AG09319 (cell line): Measurements from ENCODE around the gene SYS1.
"Not testable (repeated sequence)": the region's sequence is repeated elsewhere in the genome, so short reads cannot be mapped to it uniquely, and the experiment has no call there.

Experiments
- DNase-seq: peaks from one replicate; pipeline ENCODE4 v3.0.0-alpha.2; 2010; ENCODE audit warnings: low read depth; ENCODE audit errors: extremely low read depth
- CTCF ChIP-seq: IDR thresholded peaks from 2 replicates; pipeline ENCODE4 v1.5.1; 2011; ENCODE audit warnings: low read depth, mild to moderate bottlenecking, inconsistent platforms, low read length, moderate library complexity

The SYS1 gene

DNA sequence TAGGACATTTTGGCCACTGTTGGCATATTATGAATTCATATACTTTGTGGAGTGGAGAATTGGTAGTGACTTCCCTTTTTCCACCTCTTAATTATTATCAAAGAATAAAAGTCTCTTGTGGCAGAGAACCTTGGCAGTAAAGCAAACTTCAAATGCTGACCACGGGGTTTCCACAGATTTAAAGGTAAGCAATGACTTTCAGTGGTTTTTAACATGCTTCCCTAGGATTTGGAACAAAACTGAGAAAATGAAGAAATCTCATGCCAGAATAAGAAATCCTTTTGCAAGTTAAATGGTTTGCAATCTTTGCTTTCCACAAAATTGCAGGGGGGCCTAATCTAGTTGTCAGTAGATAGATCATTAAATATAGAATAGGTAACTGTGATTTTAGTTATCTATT is 12.7 kb upstream of the SYS1 start:
- DNase-seq: no peak
- no peak for TF ChIP-seq CTCF

DNA sequence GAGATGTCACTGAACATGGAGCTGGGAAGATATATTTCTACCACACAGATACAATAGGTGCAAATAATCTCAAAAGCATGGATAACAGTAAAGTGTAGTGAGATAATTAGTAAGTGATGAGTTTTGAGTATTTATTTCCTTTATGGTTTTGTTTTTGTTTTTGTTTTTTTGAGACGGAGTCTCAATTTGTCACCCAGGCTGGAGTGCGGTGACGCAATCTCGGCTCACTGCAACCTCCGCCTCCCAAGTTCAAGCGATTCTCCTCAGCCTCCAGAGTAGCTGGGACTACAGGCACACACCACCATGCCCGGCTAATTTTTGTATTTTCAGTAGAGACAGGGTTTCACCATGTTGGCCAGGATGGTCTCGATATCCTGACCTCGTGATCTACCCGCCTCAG is 12.2 kb upstream of the SYS1 start:
- not testable (repeated sequence) for DNase-seq

DNA sequence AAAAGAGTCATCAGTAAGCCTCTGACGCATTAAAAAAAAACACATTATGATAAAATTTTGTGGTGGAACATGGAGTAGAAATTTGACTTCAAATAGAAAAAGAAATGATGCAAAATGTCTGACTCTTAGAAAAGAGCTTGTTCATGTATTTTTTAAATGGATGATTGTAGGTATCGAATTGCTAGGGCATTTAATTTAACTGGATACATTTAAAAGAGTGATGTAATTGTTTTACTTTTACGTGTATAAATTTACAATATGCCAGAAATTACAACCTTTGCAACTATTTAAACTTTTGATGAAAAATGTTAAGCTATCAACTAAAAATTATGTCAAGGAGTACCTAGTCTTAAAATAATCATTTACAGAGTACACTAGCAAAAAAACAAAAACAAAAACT is 10.2 kb upstream of the SYS1 start:
- no peak for TF ChIP-seq CTCF
- DNase-seq: no peak

- TF ChIP-seq CTCF: no peak
- no peak for DNase-seq
These were observed 9.2 kb upstream of the SYS1 start for GRCh38 chr20:45353746-45354145.

DNA sequence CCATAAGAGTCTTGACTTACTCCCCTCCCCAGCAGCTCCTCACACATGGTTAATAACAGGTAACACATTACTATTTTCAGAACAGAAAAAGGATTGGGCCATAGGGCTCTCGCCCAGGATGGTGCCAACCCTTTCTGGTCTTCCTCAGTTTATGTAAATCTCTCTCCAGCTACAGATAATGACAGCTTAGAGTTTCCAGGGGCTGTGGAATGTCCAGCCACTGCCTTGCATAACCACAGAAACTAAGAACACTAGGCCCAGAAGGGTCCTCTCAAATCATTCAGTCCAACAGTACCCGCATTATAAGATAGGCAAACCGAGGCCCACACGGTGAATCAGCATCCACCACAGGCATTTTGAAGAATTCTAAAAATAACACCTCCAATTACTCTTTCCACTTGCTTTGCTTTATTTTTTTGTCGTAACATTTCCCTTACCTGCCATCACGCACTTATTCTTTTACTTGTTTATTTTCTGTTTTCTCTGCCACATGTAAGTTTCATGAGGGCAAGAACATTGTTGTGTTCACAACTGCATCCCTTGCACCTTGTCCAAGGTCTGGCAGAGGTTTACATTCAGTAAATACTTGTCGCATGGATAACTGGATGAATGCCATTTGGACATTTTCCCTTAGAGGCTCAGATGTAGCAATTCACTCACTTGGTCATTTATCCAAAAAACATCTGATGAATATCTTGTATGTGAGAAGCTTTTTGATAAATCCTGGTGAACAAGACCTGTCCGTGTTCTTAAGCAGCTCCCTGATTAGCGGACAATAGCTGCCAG is 8.3 kb upstream of the SYS1 start:
- TF ChIP-seq CTCF: no peak
- no peak for DNase-seq

GRCh38 chr20:45355209-45356084 is 7.5 kb upstream of the SYS1 start:
- DNase-seq: no peak
- no peak for TF ChIP-seq CTCF

- no peak for TF ChIP-seq CTCF
- peak; percentile 45 for DNase-seq
These were observed 4.5 kb upstream of the SYS1 start for GRCh38 chr20:45358282-45359068.
